Thoracic aorta (tissue), 2 donors: Measurements from ENCODE around the gene TBL1X. TPM values are rescaled to one million over a fixed set of nuclear protein-coding genes. Genes with fewer than 3 reads are reported as not detected.

Experiments used
- ATAC-seq: fragments of 150-250 bp; one replicate; pipeline ENCODE4 v1.8.0; 2017; ENCODE audit warnings: low read depth; ENCODE audit not compliant: insufficient number of reproducible peaks, low FRiP score
- DNase-seq: peaks from one replicate; pipeline ENCODE4 v3.0.0-alpha.2; 2020; ENCODE audit warnings: low spot score
- H3K27ac ChIP-seq, 2 donors: fragments of 200-600 bp; sonication (generic); 1 replicate in 1 of 2; 2 replicates in 1 of 2; pipeline ENCODE4 v1.5.1; 2016; ENCODE audit warnings: mild to moderate bottlenecking in 2 of 2, moderate library complexity in 2 of 2
- H3K27me3 ChIP-seq: fragments of 200-600 bp; sonication (generic); replicated peaks from 2 replicates; pipeline ENCODE4 v1.6.0; 2016; ENCODE audit warnings: mild to moderate bottlenecking; ENCODE audit not compliant: insufficient read depth
- H3K36me3 ChIP-seq: fragments of 200-600 bp; sonication (generic); one replicate; pipeline ENCODE4 v1.5.1; 2016
- H3K4me1 ChIP-seq, 2 donors: fragments of 200-600 bp; sonication (generic); 1 replicate in 1 of 2; 2 replicates in 1 of 2; pipeline versions ENCODE4 v1.5.1 to v1.6.0; 2016; ENCODE audit warnings: low read depth in 2 of 2, mild to moderate bottlenecking in 1 of 2; ENCODE audit not compliant: control insufficient read depth in 1 of 2
- H3K4me3 ChIP-seq: fragments of 200-600 bp; sonication (generic); 2 replicates; pipeline ENCODE4 v1.5.1; 2016; ENCODE audit warnings: mild to moderate bottlenecking
- H3K9me3 ChIP-seq: fragments of 200-600 bp; sonication (generic); 2 replicates; pipeline ENCODE4 v1.5.1; 2016
- total RNA-seq, 2 donors: library from RNA; depleted of rRNA; stranded (reverse); fragments of >200 nt; gene quantifications; one replicate each; pipeline versions ENCODE4 v1.1.0 to v1.2.3, GENCODE V29; 2016
- TF ChIP-seq, protein P1 (sequence below): fragments of 200-600 bp; sonication (generic); IDR thresholded peaks from one replicate; pipeline ENCODE4 v1.5.1; 2019; ENCODE audit warnings: antibody characterized with exemption

Gene TBL1X
- total RNA-seq, 2 donors from 2014 or later, result 37.9 to 39.7 TPM

DNA sequence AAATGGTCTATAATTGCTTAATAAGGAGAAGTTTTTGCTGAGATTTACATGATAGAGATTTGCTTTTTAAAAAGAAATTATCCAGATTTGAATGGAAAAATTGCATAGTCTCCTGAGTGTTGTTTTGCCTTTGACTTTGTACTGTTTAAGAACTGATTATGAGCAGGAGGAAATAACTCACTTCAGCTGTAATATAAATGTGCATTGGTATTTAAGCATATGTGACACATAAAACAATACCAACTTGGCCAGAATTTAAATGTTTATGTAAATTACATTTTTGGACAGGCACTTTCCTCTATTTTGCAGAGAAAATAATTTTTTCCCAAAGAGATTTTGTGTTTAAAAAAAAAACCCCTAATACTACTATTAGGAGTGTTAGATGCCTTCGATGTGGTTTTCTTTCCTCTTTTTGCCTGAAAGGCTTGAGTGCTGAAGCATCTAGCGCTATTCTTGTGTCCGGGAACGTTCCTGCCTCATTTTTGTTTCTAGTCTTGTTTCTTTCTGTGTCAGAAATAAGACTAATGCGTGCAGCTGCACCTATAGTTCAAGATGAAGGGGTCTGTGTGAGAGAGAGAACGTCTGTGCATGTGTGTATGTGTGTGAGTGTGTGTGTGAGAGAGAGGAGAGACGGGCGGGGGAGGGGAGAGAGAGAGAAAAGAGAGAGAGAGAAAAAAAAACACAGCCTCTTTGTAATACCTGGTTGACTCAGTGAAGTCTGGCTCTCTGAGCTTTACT lies 60.8 kb downstream of the TBL1X start:
- Histone ChIP-seq H3K27me3 (no peaks in the 10 kb centered on the region), H3K4me1 (peaks cover 0 to 2% of the 10 kb centered on the region in 2 donors), H3K4me3 (no peak overlapping the region), H3K9me3 (no peaks in the 10 kb centered on the region), H3K36me3 (no peaks in the 10 kb centered on the region), H3K27ac (no peak overlapping the region)
- DNase-seq (no peak), ATAC-seq (no peak)
- TF ChIP-seq, protein P1, sequence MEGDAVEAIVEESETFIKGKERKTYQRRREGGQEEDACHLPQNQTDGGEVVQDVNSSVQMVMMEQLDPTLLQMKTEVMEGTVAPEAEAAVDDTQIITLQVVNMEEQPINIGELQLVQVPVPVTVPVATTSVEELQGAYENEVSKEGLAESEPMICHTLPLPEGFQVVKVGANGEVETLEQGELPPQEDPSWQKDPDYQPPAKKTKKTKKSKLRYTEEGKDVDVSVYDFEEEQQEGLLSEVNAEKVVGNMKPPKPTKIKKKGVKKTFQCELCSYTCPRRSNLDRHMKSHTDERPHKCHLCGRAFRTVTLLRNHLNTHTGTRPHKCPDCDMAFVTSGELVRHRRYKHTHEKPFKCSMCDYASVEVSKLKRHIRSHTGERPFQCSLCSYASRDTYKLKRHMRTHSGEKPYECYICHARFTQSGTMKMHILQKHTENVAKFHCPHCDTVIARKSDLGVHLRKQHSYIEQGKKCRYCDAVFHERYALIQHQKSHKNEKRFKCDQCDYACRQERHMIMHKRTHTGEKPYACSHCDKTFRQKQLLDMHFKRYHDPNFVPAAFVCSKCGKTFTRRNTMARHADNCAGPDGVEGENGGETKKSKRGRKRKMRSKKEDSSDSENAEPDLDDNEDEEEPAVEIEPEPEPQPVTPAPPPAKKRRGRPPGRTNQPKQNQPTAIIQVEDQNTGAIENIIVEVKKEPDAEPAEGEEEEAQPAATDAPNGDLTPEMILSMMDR, result no peak

GRCh38 chrX:9526965-9527364 lies 62.1 kb downstream of the TBL1X start:
- Histone ChIP-seq H3K27ac (no peak overlapping the region), H3K36me3 (no peaks in the 10 kb centered on the region), H3K27me3 (no peaks in the 10 kb centered on the region), H3K4me3 (no peak overlapping the region), H3K9me3 (no peaks in the 10 kb centered on the region), H3K4me1 (peaks cover 3% of the 10 kb centered on the region in 2 donors)
- no peak for DNase-seq
- TF ChIP-seq, protein P1, result no peak
- no peak for ATAC-seq

GRCh38 chrX:9528498-9528897 lies 63.6 kb downstream of the TBL1X start:
- no peaks in the 10 kb centered on the region for H3K27me3 ChIP-seq
- ATAC-seq, result no peak
- no peak overlapping the region for H3K27ac ChIP-seq
- peaks cover 3 to 12% of the 10 kb centered on the region in 2 donors for H3K4me1 ChIP-seq
- no peak for DNase-seq
- no peaks in the 10 kb centered on the region for H3K9me3 ChIP-seq
- TF ChIP-seq, protein P1, result no peak
- no peaks in the 10 kb centered on the region for H3K36me3 ChIP-seq
- no peak overlapping the region for H3K4me3 ChIP-seq

GRCh38 chrX:9529223-9529622 lies 64.4 kb downstream of the TBL1X start:
- DNase-seq (no peak), ATAC-seq (no peak)
- TF ChIP-seq, protein P1, result no peak
- no peak overlapping the region for H3K4me3 ChIP-seq
- no peaks in the 10 kb centered on the region for H3K9me3 ChIP-seq
- no peaks in the 10 kb centered on the region for H3K27me3 ChIP-seq
- peaks cover 3 to 12% of the 10 kb centered on the region in 2 donors for H3K4me1 ChIP-seq
- no peaks in the 10 kb centered on the region for H3K36me3 ChIP-seq
- no peak overlapping the region for H3K27ac ChIP-seq

DNA sequence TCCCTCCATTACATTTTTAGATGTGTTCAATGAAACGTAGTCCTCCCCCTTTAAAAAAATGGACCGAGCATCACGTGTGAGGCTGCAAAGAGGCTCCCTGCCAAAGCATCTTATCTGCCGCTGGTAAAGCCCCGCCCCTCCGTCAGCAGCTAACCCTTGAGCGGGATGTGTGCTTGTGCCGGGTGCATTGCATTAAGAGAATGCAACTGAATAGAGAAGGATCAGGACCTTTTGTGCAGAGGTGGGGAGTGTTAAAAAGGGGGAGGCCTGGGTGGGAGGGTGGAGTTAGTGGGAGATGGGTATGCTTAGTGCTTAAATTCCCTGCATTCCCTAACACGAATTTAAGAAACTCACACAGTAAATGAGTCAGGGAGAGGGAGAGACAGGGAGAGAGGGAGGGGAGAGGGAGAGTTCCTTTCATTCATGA lies 66.0 kb downstream of the TBL1X start:
- Histone ChIP-seq H3K27ac (no peak overlapping the region), H3K4me3 (peak overlapping the region; percentile 14), H3K4me1 (peaks cover 7 to 22% of the 10 kb centered on the region in 2 donors)

More for the DNA sequence above, 66.0 kb downstream of the TBL1X start:
- TF ChIP-seq, protein P1, result no peak
- no peaks in the 10 kb centered on the region for H3K27me3 ChIP-seq
- DNase-seq (peak; percentile 8), ATAC-seq (peak; percentile 50)
- no peaks in the 10 kb centered on the region for H3K9me3 ChIP-seq
- no peaks in the 10 kb centered on the region for H3K36me3 ChIP-seq
